GM12878 (cell line): ENCODE data around the gene PPP3CA. TPM values are rescaled to one million over a fixed set of nuclear protein-coding genes. Genes with fewer than 3 reads are reported as not detected.

Source experiments
- ATAC-seq: fragments of 200-7000 bp; cut with Tn5 transposase; 3 replicates; pipeline ENCODE4 v1.9.1; 2020; ENCODE audit warnings: mild to moderate bottlenecking, moderate library complexity
- BruUV-seq: library from RNA; stranded (reverse); fragments of 400-500 nt; replicated peaks from 2 replicates; lab custom pipeline; 2021; lab: Mats Ljungman, UMichigan
- CTCF ChIA-PET: fragments of 300-600 bp; sonication (Branson Sonifier 250); formaldehyde crosslinking; extraction: SDS; loops from one replicate; lab custom pipeline; 2021; ENCODE audit warnings: inconsistent platforms; lab: Yijun Ruan, JAX
- POLR2A ChIA-PET: fragments of 350-600 bp; formaldehyde crosslinking; extraction: SDS; loops from one replicate; lab custom pipeline; 2021; ENCODE audit warnings: inconsistent platforms; lab: Charles Lee
- RAD21 ChIA-PET: fragments of 300-600 bp; sonication (Branson Sonifier 250); formaldehyde crosslinking; loops from one replicate; lab custom pipeline; 2023; ENCODE audit warnings: antibody characterized with exemption; ENCODE audit not compliant: unreplicated experiment; lab: Charles Lee
- SMC1A ChIA-PET: fragments of 300-600 bp; sonication (Branson Sonifier 250); formaldehyde crosslinking; loops from one replicate; lab custom pipeline; 2023; ENCODE audit not compliant: unreplicated experiment, uncharacterized antibody; lab: Charles Lee
- DNase-seq: peaks from one replicate; pipeline ENCODE4 v3.0.0-alpha.2; 2011; ENCODE audit warnings: low read depth, low spot score
- FAIRE-seq: peaks from 3 replicates; lab custom pipeline; 2011; peaks lifted over from hg19 to GRCh38; lab: Jason Lieb, UNC
- H2AFZ ChIP-seq: 2 replicates; pipeline ENCODE4 v1.6.0; 2011; ENCODE audit warnings: low read depth, low read length, control low read depth; ENCODE audit not compliant: control insufficient read depth
- H3K27ac ChIP-seq: 2 replicates; pipeline ENCODE4 v1.5.1; 2011; ENCODE audit warnings: control low read depth; ENCODE audit not compliant: control insufficient read depth, insufficient read depth
- H3K27me3 ChIP-seq, 2 experiments: replicated peaks in 1 of 2; 2 replicates each; pipeline versions ENCODE4 v1.6.0 to v1.6.1; 2011; ENCODE audit warnings: low read length in 1 of 2; ENCODE audit not compliant: control insufficient read depth in 2 of 2, insufficient read depth in 2 of 2
- H3K36me3 ChIP-seq, 2 experiments: 2 replicates each; pipeline ENCODE4 v1.5.1; 2011; ENCODE audit warnings: low read length in 1 of 2; ENCODE audit not compliant: control insufficient read depth in 2 of 2, insufficient read depth in 2 of 2
- H3K4me1 ChIP-seq: 2 replicates; pipeline ENCODE4 v1.6.1; 2011; ENCODE audit warnings: mild to moderate bottlenecking, low read length, moderate library complexity, mixed read lengths; ENCODE audit not compliant: control insufficient read depth, insufficient read depth
- H3K4me2 ChIP-seq: 2 replicates; pipeline ENCODE4 v1.6.0; 2011; ENCODE audit warnings: control low read depth; ENCODE audit not compliant: control insufficient read depth, insufficient read depth
- H3K4me3 ChIP-seq: fragments of 200-600 bp; sonication (generic); 2 replicates; pipeline ENCODE4 v1.5.1; 2016
- H3K79me2 ChIP-seq: 2 replicates; pipeline ENCODE4 v1.6.0; 2011; ENCODE audit warnings: low read length; ENCODE audit not compliant: control insufficient read depth, insufficient read depth
- H3K9ac ChIP-seq: 2 replicates; pipeline ENCODE4 v1.8.0; 2011; ENCODE audit warnings: low read length, control low read depth, mixed read lengths; ENCODE audit not compliant: control insufficient read depth, insufficient read depth
- H3K9me3 ChIP-seq: replicated peaks from 3 replicates; pipeline ENCODE4 v1.5.1; 2011; ENCODE audit warnings: mild to moderate bottlenecking, low read length; ENCODE audit not compliant: control insufficient read depth, insufficient read depth
- H4K20me1 ChIP-seq: 2 replicates; pipeline ENCODE4 v1.6.0; 2011; ENCODE audit not compliant: control insufficient read depth, insufficient read depth
- BACH1 ChIP-seq: fragments of 450-650 bp; IDR thresholded peaks from 2 replicates; pipeline ENCODE4 v1.6.1; 2017; ENCODE audit warnings: mild to moderate bottlenecking, borderline replicate concordance
- BRCA1 ChIP-seq: IDR thresholded peaks from 2 replicates; pipeline ENCODE4 v1.6.1; 2011; ENCODE audit warnings: low read depth, low read length, improper control_type of control experiment
- CBX5 ChIP-seq: sonication (generic); IDR thresholded peaks from 2 replicates; pipeline ENCODE4 v1.6.1; 2016; ENCODE audit warnings: low read depth, moderate library complexity, mild to moderate bottlenecking, inconsistent platforms
- DPF2 ChIP-seq: fragments of 450-650 bp; IDR thresholded peaks from 2 replicates; pipeline ENCODE4 v1.6.1; 2017; ENCODE audit warnings: mild to moderate bottlenecking
- ETV6 ChIP-seq, 2 experiments: fragments of 450-650 bp in 1 of 2; IDR thresholded peaks in 1 of 2; conservative IDR thresholded peaks in 1 of 2; 2 replicates each; pipeline ENCODE4 v1.6.1; 2014; ENCODE audit warnings: antibody characterized with exemption in 1 of 2, borderline replicate concordance in 1 of 2, low read depth in 1 of 2, mild to moderate bottlenecking in 1 of 2, moderate library complexity in 1 of 2
- FOXK2 ChIP-seq: fragments of 450-650 bp; IDR thresholded peaks from 2 replicates; pipeline ENCODE4 v1.6.1; 2017; ENCODE audit warnings: mild to moderate bottlenecking, moderate library complexity
- IKZF1 ChIP-seq: fragments of 450-650 bp; conservative IDR thresholded peaks from 2 replicates; pipeline ENCODE4 v1.6.1; 2017; ENCODE audit warnings: antibody characterized with exemption, mild to moderate bottlenecking
- MAX ChIP-seq: IDR thresholded peaks from 2 replicates; pipeline ENCODE4 v1.6.1; 2012; ENCODE audit warnings: low read depth, low read length, improper control_type of control experiment
- MEF2B ChIP-seq: fragments of 450-650 bp; IDR thresholded peaks from 2 replicates; pipeline ENCODE4 v1.6.1; 2018; ENCODE audit warnings: mild to moderate bottlenecking, moderate library complexity; ENCODE audit not compliant: partially characterized antibody, poor library complexity, severe bottlenecking
- MTA3 ChIP-seq: IDR thresholded peaks from 2 replicates; pipeline ENCODE4 v1.6.1; 2012; ENCODE audit warnings: low read length, inconsistent platforms, borderline replicate concordance
- MXI1 ChIP-seq: fragments of 150-350 bp; IDR thresholded peaks from 2 replicates; pipeline ENCODE4 v1.6.1; 2011; ENCODE audit warnings: low read depth, mild to moderate bottlenecking, inconsistent platforms, low read length, improper control_type of control experiment
- NFXL1 ChIP-seq: fragments of 450-650 bp; IDR thresholded peaks from 2 replicates; pipeline ENCODE4 v1.6.1; 2017; ENCODE audit warnings: antibody characterized with exemption, mild to moderate bottlenecking, borderline replicate concordance
- PAX5 ChIP-seq: IDR thresholded peaks from 2 replicates; pipeline ENCODE4 v1.6.1; 2011; ENCODE audit warnings: low read depth, low read length, borderline replicate concordance
- PAX8 ChIP-seq: fragments of 450-650 bp; IDR thresholded peaks from 2 replicates; pipeline ENCODE4 v1.6.1; 2017; ENCODE audit warnings: mild to moderate bottlenecking, moderate library complexity
- POLR2A ChIP-seq: IDR thresholded peaks from 2 replicates; pipeline ENCODE4 v1.6.1; 2011; ENCODE audit warnings: low read depth, mild to moderate bottlenecking, low read length
- POU2F2 ChIP-seq: IDR thresholded peaks from 3 replicates; pipeline ENCODE4 v1.6.1; 2011; ENCODE audit warnings: low read depth, mild to moderate bottlenecking, low read length, borderline replicate concordance
- RAD21 ChIP-seq: IDR thresholded peaks from 2 replicates; pipeline ENCODE4 v1.6.1; 2011; ENCODE audit warnings: mild to moderate bottlenecking, low read depth, low read length, moderate library complexity; ENCODE audit not compliant: insufficient read depth
- RUNX3 ChIP-seq: IDR thresholded peaks from 2 replicates; pipeline ENCODE4 v1.6.1; 2012; ENCODE audit warnings: low read length, inconsistent platforms
- SRF ChIP-seq, 2 experiments: IDR thresholded peaks; 2 replicates each; pipeline ENCODE4 v1.6.1; 2011; ENCODE audit warnings: low read depth in 2 of 2, low read length in 2 of 2, mild to moderate bottlenecking in 1 of 2, moderate library complexity in 1 of 2
- SUZ12 ChIP-seq: fragments of 200-600 bp; sonication (generic); IDR thresholded peaks from one replicate; pipeline ENCODE4 v1.6.1; 2018; ENCODE audit warnings: antibody characterized with exemption, mild to moderate bottlenecking; ENCODE audit not compliant: unreplicated experiment
- TAF1 ChIP-seq: IDR thresholded peaks from 2 replicates; pipeline ENCODE4 v1.6.1; 2011; ENCODE audit warnings: mild to moderate bottlenecking, low read depth, low read length, borderline replicate concordance
- USF2 ChIP-seq: IDR thresholded peaks from 2 replicates; pipeline ENCODE4 v1.6.1; 2011; ENCODE audit warnings: low read depth, low read length, improper control_type of control experiment, borderline replicate concordance
- YY1 ChIP-seq: IDR thresholded peaks from 2 replicates; pipeline ENCODE4 v1.6.1; 2011; ENCODE audit warnings: low read depth, mild to moderate bottlenecking, low read length
- ZNF207 ChIP-seq: fragments of 450-650 bp; IDR thresholded peaks from 2 replicates; pipeline ENCODE4 v1.6.1; 2014; ENCODE audit warnings: antibody characterized with exemption, mild to moderate bottlenecking, borderline replicate concordance
- ZNF274 ChIP-seq: IDR thresholded peaks from one replicate; pipeline ENCODE4 v1.8.0; 2011; ENCODE audit not compliant: insufficient read length, insufficient read depth
- WGBS: methylation state at CpG from one replicate; pipeline ENCODE4 v1.1.6; 2016; ENCODE audit warnings: low lambda C conversion rate; ENCODE audit not compliant: insufficient replicate concordance, insufficient coverage; ENCODE audit errors: missing lambda C conversion rate; 5-methylcytosine and 5-hydroxymethylcytosine counted together
- in situ Hi-C: fragments of 300-500 bp; cut with MboI; formaldehyde crosslinking; loops from 9 replicates; pipeline ENCODE4 v1.14.3; 2018; ENCODE audit warnings: mixed read lengths
- intact Hi-C: fragments of 100-400 bp; cut with micrococcal nuclease; formaldehyde crosslinking; loops from one replicate; pipeline ENCODE4 v1.14.2; 2022; ENCODE audit not compliant: unreplicated experiment
- polyA plus RNA-seq, 11 experiments: library from polyadenylated mRNA; depleted of rRNA in 4 of 11; unstranded in 6 of 11; stranded (reverse) in 5 of 11; fragments of >200 nt; fragmentation: Nextera tagmentation in 4 of 11; fragmentation: Illumina TruSeq in 1 of 11; extraction: Ambion mirVana in 4 of 11; extraction: Trizol in 1 of 11; gene quantifications; 1 replicate in 1 of 11; 2 replicates in 10 of 11; pipeline versions ENCODE4 v1.2.1 to v1.2.3, GENCODE V29; 2011 to 2016; ENCODE audit warnings: inconsistent platforms in 2 of 11, missing spikeins in 2 of 11, low read depth in 1 of 11
- total RNA-seq, 4 experiments: library from RNA; depleted of rRNA in 3 of 4; stranded (reverse); fragments of >200 nt in 3 of 4; fragmentation: Illumina TruSeq in 1 of 4; extraction: Trizol in 1 of 4; gene quantifications; 2 replicates each; pipeline versions ENCODE4 v1.2.1 to v1.2.3, GENCODE V29; 2013 to 2021

Gene PPP3CA
- total and polyA plus RNA-seq, 10 of the 15 experiments (the other 5 are each of a cell fraction or from before 2014, with no cell fraction given): 0.33 to 9.0 (median 1.0) TPM

- Histone ChIP-seq H4K20me1 (no peaks in the 10 kb centered on the region; the same call in 1 of the 2 replicates), H3K79me2 (peaks cover 16% of the 10 kb centered on the region), H3K4me1 (peaks cover 10% of the 10 kb centered on the region), H3K4me2 (peak overlapping the region; percentile 99), H3K4me3 (peak overlapping the region; percentile 90), H3K36me3 (no peaks in the 10 kb centered on the region), H2AFZ (peak overlapping the region; percentile 92), H3K9me3 (no peaks in the 10 kb centered on the region), H3K27me3 (peaks cover 1 to 4% of the 10 kb centered on the region in 2 experiments; a peak in 1 of 4 replicates), H3K27ac (peak overlapping the region; percentile 47), H3K9ac (peak overlapping the region; percentile 47)
- RAD21 ChIA-PET: interaction anchor here (0.6 to 2.7 kb wide), 6 partner anchors 13 to 249 kb away, joined by 3 to 20 read pairs (median 4); no protein-coding TSS in a partner anchor
- in situ Hi-C loops (no loop called here), intact Hi-C loops (loop anchor here (5.0 to 10.0 kb wide), 3 partner anchors 70 to 523 kb away; no protein-coding TSS in a partner anchor)
- POLR2A ChIA-PET: interaction anchor here (0.6 to 1.2 kb wide), 3 partner anchors 42 to 198 kb away, joined by 3 read pairs; no protein-coding TSS in a partner anchor
- SMC1A ChIA-PET: interaction anchor here (0.8 to 1.7 kb wide), 7 partner anchors 18 to 250 kb away, joined by 3 to 7 read pairs (median 3); no protein-coding TSS in a partner anchor
- CTCF ChIA-PET: interaction anchor here (1.2 kb wide), 1 partner anchor 249 kb away, joined by 3 read pairs; no protein-coding TSS in a partner anchor
- ATAC-seq (peak; percentile 91), FAIRE-seq (peak; percentile 91), DNase-seq (peak; percentile 83)
- BruUV-seq: no TSS peak
- under 1% methylated on average over 53 of the region's 71 CpGs for WGBS
- no peak for TF ChIP-seq YY1
- no peak for TF ChIP-seq RUNX3
- no peak for TF ChIP-seq NFXL1
- TF ChIP-seq MAX: peak; percentile 0; the same call in 1 of the 2 replicates
- TF ChIP-seq IKZF1: peak; percentile 65
- no peak for TF ChIP-seq RAD21
- TF ChIP-seq BACH1: no peak
- no peak for TF ChIP-seq PAX8
- peak; percentile 65 for TF ChIP-seq DPF2
- TF ChIP-seq SRF (IDR thresholded peaks at IDR 0.05; ENCODE audit: low read depth in 2 of 2, low read length in 2 of 2): no peak
- no peak for TF ChIP-seq MTA3
- no peak for TF ChIP-seq SUZ12
- no peak for TF ChIP-seq ZNF274
- peak; percentile 48; the same call in 1 of the 2 replicates for TF ChIP-seq MXI1
- no peak for TF ChIP-seq BRCA1
- no peak for TF ChIP-seq FOXK2
- no peak for TF ChIP-seq MEF2B
- TF ChIP-seq TAF1: 0 out of 2 replicates have a peak, but pooled peaks have one; percentile 19
- peak; percentile 80 for TF ChIP-seq POLR2A
- no peak for TF ChIP-seq POU2F2
- no peak for TF ChIP-seq USF2
- TF ChIP-seq PAX5: peak; percentile 3; the same call in 1 of the 2 replicates
- TF ChIP-seq ZNF207: peak; percentile 76; the same call in 1 of the 2 replicates
- TF ChIP-seq ETV6 (conservative IDR thresholded peaks at IDR 0.05 in 1 of 2, IDR thresholded peaks at IDR 0.05 in 1 of 2; ENCODE audit: borderline replicate concordance in 1 of 2, low read depth in 1 of 2): no peak
- no peak; the same call in 1 of the 2 replicates for TF ChIP-seq CBX5
These were observed 436 bp upstream of the PPP3CA start for GRCh38 chr4:101347557-101348366.
